Measurements from ENCODE around the gene SLC6A15.

DNA sequence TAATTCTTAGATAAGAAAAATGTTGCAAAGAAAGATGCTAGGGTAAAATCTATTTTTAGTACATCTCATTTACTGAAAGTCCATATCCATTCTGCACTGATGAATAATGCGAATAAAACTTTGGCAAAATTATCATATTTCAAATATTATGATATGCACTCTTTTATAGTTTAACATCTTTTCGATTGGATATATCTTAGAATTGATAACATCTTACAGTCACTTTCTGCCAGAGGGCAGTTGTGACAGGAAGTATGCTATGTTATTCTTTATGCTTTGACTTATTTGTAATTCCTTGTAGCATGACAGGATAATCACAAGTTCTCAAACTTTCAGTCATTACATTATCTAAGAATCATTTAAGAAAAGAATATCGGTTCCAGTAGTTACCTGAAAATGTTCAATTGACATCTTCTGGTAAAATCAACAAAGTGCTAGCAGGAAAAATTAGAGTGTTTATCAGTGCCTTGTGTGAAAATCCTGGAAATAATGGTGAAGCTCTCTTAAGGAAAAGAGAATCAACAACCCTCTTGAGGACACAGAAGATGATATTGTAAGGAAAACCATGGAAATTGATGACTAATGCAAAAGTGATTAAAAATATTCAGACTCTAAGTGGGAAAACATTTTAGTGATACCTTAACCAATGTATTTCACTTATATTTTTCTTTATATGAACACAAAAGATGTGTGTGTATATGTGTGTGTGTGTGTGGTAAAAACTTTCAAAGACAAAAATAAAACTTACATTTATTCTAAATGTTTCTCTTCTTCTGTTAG is 95.5 kb downstream of the SLC6A15 start:
- TF ChIP-seq POLR2A (IDR thresholded peaks at IDR 0.05; ENCODE audit: low read depth, low read length) (no peak), POLR2AphosphoS5 (IDR thresholded peaks at IDR 0.05; ENCODE audit: low read depth, low read length) (no peak), TAF1 (IDR thresholded peaks at IDR 0.05; ENCODE audit: borderline replicate concordance, low read depth, low read length) (no peak)
